ENCODE data around the gene SCCPDH. TPM values are rescaled to one million over a fixed set of nuclear protein-coding genes. Genes with fewer than 3 reads are reported as not detected.

Gene SCCPDH
- total RNA-seq, 1 donor from 2014 or later: 19.5 TPM

DNA sequence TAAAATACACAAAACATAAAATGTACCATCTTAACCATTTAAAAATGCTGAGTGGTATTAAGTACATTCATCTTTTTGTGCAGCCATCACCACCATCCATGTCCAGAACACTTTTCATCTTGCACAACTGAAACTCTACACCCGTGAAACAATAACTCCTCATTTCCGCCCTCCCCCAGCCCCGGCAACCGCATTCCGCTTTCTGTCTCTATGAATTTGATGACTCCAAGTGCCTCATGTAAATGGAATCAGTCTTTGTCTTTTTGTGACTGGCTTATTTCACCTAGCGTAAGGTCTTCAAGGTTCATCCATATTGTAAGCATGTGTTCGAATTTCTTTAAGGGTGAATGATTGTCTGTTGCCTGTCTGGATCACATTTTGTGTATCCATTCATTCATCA, 37.2 kb downstream of the SCCPDH start:
- H3K36me3 Mint-ChIP-seq (ENCODE audit: low read depth, unreplicated experiment): peaks cover 4% of the 10 kb centered on the region
- H3K4me3 Mint-ChIP-seq (ENCODE audit: unreplicated experiment): no peak overlapping the region
- no peaks in the 10 kb centered on the region for H3K27me3 Mint-ChIP-seq (ENCODE audit: unreplicated experiment)
- no peak overlapping the region for H3K27ac Mint-ChIP-seq (ENCODE audit: unreplicated experiment)
- H3K9me3 Mint-ChIP-seq (ENCODE audit: unreplicated experiment): no peaks in the 10 kb centered on the region
- peaks cover 18% of the 10 kb centered on the region for H3K4me1 Mint-ChIP-seq (ENCODE audit: unreplicated experiment)
- no peak for DNase-seq (ENCODE audit: low spot score)
- TF ChIP-seq CTCF (IDR thresholded peaks at IDR 0.05; ENCODE audit: unreplicated experiment): no peak

DNA sequence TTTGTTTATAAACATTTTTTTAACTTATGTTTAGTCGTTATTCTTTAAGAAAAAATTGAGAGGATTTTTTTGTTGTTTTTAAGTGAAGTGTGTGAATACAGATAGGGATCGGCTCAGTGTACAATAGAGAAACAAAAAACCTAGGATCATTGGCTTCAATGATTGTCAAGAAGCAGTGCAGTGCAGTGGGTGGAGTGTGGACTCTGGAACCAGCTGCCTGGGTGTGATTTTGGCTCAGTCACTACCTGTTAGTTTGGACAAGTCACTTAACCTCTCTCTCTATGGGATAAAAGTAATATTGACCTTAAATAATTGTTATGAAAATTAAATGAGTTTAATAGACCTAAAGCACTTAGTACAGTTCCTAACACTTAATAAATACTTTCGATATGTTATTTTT, 41.3 kb downstream of the SCCPDH start:
- no peak for TF ChIP-seq CTCF (IDR thresholded peaks at IDR 0.05; ENCODE audit: unreplicated experiment)
- Mint-ChIP-seq H3K27me3 (ENCODE audit: unreplicated experiment) (peaks cover 2% of the 10 kb centered on the region), H3K9me3 (ENCODE audit: unreplicated experiment) (no peaks in the 10 kb centered on the region), H3K27ac (ENCODE audit: unreplicated experiment) (no peak overlapping the region), H3K36me3 (ENCODE audit: low read depth, unreplicated experiment) (peaks cover 8% of the 10 kb centered on the region), H3K4me3 (ENCODE audit: unreplicated experiment) (no peak overlapping the region), H3K4me1 (ENCODE audit: unreplicated experiment) (peaks cover 9% of the 10 kb centered on the region)
- DNase-seq (ENCODE audit: low spot score): no peak

DNA sequence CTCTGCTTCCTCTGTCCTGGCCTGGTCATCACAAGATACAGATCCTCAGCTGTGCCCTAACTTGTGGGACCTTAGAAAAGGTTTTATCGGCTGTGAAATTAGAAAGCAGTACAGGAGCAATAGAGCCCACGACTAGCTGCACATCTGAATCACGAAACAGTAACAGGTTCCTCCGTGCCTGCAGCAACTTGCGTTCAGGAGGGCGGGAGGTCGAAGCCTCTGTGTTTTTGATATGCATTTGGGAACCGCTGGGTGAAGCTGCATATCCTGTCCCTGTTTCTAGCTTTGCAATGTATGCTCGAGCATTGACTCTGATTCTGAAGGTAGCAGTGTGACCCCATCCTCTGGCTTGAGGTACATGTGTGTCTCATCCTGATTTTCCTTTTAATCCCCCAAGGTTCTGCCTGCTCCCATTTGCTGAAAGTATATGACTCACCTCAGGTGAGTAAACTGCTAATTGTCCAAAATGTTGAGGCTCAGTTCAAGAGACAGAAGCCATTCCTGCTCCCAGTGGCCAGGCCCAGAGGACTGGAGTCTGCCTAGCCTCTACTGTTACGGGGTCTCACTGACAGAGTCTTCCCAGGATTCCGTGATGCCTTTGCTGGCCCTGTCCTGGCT, 44.3 kb downstream of the SCCPDH start:
- peaks cover 4% of the 10 kb centered on the region for H3K4me1 Mint-ChIP-seq (ENCODE audit: unreplicated experiment)
- H3K9me3 Mint-ChIP-seq (ENCODE audit: unreplicated experiment): no peaks in the 10 kb centered on the region
- H3K4me3 Mint-ChIP-seq (ENCODE audit: unreplicated experiment): no peak overlapping the region
- TF ChIP-seq CTCF (IDR thresholded peaks at IDR 0.05; ENCODE audit: unreplicated experiment): no peak
- peaks cover 6% of the 10 kb centered on the region for H3K36me3 Mint-ChIP-seq (ENCODE audit: low read depth, unreplicated experiment)
- DNase-seq (ENCODE audit: low spot score): no peak
- no peak overlapping the region for H3K27ac Mint-ChIP-seq (ENCODE audit: unreplicated experiment)
- H3K27me3 Mint-ChIP-seq (ENCODE audit: unreplicated experiment): peaks cover 2% of the 10 kb centered on the region

DNA sequence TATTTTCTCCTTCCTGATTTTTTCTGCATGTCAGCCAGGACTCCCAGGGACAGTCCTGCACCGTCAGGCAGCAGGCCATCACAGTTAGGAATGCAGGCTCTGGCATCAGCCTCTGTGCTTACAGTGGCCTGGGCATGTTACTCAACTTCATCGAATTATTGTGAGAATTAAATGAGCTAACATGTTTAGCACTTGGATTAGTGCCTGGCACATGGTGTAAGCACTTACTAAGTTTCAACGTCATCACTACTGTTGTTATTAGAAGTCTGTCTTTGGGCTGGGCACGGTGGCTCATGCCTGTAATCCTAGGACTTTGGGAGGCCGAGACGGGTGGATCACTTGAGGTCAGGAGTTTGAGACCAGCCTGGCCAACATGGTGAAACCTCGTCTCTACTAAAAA, 45.1 kb downstream of the SCCPDH start:
- Mint-ChIP-seq H3K27me3 (ENCODE audit: unreplicated experiment) (peaks cover 2% of the 10 kb centered on the region), H3K27ac (ENCODE audit: unreplicated experiment) (no peak overlapping the region), H3K9me3 (ENCODE audit: unreplicated experiment) (no peaks in the 10 kb centered on the region), H3K4me1 (ENCODE audit: unreplicated experiment) (peaks cover 4% of the 10 kb centered on the region), H3K4me3 (ENCODE audit: unreplicated experiment) (no peak overlapping the region), H3K36me3 (ENCODE audit: low read depth, unreplicated experiment) (peaks cover 5% of the 10 kb centered on the region)
- DNase-seq (ENCODE audit: low spot score): no peak
- TF ChIP-seq CTCF (IDR thresholded peaks at IDR 0.05; ENCODE audit: unreplicated experiment): no peak

DNA sequence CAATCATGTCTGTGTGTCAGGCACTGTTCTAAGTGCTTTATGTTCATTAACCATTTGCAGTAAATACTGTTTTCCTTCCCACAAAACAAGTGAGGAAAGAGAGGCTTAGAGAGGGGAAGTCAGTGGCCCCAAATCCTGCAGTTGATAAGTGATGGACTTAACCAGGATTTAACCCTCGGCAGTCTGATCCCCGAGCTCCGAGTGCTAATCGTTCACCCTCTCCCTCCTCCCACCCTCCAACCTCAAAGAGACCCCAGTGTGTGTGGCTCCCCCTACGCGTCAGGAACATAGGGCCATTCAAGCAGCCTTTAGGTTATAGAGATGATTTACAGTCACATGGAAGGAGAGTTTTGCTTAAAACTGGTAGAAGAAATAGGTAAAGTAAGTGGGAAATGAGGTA, 47.2 kb downstream of the SCCPDH start:
- Mint-ChIP-seq H3K27ac (ENCODE audit: unreplicated experiment) (no peak overlapping the region), H3K9me3 (ENCODE audit: unreplicated experiment) (no peaks in the 10 kb centered on the region), H3K4me3 (ENCODE audit: unreplicated experiment) (no peak overlapping the region), H3K27me3 (ENCODE audit: unreplicated experiment) (peaks cover 6% of the 10 kb centered on the region), H3K4me1 (ENCODE audit: unreplicated experiment) (peaks cover 4% of the 10 kb centered on the region), H3K36me3 (ENCODE audit: low read depth, unreplicated experiment) (peaks cover 10% of the 10 kb centered on the region)
- DNase-seq (ENCODE audit: low spot score): no peak
- no peak for TF ChIP-seq CTCF (IDR thresholded peaks at IDR 0.05; ENCODE audit: unreplicated experiment)

Measured in endothelial cell (in vitro differentiated cells).